Measurements from ENCODE around the gene ZDHHC18.

DNA sequence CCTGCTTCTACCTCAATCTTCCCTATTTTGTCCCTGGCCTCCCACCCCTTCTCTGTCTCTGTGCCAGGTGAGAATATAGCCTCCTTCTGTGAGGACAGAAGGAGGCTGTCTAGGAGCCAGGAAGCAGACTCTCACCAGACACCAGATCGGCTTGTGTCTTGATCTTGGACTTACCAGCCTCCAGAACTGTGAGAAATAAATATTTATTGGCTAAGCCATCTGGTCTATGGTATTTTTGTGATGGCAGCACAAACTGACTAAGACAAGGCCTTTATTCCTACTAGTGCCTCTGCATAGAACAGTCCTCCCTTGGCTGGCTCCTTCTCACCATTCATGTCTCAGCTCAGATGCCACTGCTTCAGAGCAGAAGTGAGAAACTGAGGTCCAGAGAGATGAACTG is 61.7 kb downstream of the ZDHHC18 start:
- TF ChIP-seq POLR2AphosphoS5 (IDR thresholded peaks at IDR 0.05; ENCODE audit: low read depth, low read length) (no peak), TAF1 (IDR thresholded peaks at IDR 0.05; ENCODE audit: borderline replicate concordance, insufficient read depth, low read length) (no peak), SIN3A (IDR thresholded peaks at IDR 0.05; ENCODE audit: borderline replicate concordance, insufficient read depth, low read length) (no peak), FOXP2 (optimal IDR thresholded peaks at IDR 0.05; ENCODE audit: borderline replicate concordance, extremely low read depth, extremely low read length, insufficient read depth) (no peak)
- TF ChIP-seq, protein P1, sequence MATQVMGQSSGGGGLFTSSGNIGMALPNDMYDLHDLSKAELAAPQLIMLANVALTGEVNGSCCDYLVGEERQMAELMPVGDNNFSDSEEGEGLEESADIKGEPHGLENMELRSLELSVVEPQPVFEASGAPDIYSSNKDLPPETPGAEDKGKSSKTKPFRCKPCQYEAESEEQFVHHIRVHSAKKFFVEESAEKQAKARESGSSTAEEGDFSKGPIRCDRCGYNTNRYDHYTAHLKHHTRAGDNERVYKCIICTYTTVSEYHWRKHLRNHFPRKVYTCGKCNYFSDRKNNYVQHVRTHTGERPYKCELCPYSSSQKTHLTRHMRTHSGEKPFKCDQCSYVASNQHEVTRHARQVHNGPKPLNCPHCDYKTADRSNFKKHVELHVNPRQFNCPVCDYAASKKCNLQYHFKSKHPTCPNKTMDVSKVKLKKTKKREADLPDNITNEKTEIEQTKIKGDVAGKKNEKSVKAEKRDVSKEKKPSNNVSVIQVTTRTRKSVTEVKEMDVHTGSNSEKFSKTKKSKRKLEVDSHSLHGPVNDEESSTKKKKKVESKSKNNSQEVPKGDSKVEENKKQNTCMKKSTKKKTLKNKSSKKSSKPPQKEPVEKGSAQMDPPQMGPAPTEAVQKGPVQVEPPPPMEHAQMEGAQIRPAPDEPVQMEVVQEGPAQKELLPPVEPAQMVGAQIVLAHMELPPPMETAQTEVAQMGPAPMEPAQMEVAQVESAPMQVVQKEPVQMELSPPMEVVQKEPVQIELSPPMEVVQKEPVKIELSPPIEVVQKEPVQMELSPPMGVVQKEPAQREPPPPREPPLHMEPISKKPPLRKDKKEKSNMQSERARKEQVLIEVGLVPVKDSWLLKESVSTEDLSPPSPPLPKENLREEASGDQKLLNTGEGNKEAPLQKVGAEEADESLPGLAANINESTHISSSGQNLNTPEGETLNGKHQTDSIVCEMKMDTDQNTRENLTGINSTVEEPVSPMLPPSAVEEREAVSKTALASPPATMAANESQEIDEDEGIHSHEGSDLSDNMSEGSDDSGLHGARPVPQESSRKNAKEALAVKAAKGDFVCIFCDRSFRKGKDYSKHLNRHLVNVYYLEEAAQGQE (IDR thresholded peaks at IDR 0.05; ENCODE audit: insufficient read depth in 1 of 2, low read depth in 2 of 2, low read length in 2 of 2): no peak
